Astrocyte of the spinal cord (primary cell): Measurements from ENCODE around the gene KCP.

Source experiments
- DNase-seq: peaks from one replicate; pipeline ENCODE4 v3.0.0; 2011; ENCODE audit warnings: low read depth, low spot score
- H3K4me3 ChIP-seq: 2 replicates; pipeline ENCODE4 v1.5.1; 2011; ENCODE audit warnings: low read depth, mild to moderate bottlenecking, low read length, moderate library complexity
- in situ Hi-C: cut with HindIII; loops from 2 replicates; pipeline ENCODE4 v1.10.0; 2017; ENCODE audit warnings: low sequenced_read_pairs
- TF ChIP-seq, protein P1 (sequence below): IDR thresholded peaks from 2 replicates; pipeline ENCODE4 v1.5.1; 2012; ENCODE audit warnings: low read depth, mild to moderate bottlenecking, low read length, inconsistent platforms

Gene KCP

DNA sequence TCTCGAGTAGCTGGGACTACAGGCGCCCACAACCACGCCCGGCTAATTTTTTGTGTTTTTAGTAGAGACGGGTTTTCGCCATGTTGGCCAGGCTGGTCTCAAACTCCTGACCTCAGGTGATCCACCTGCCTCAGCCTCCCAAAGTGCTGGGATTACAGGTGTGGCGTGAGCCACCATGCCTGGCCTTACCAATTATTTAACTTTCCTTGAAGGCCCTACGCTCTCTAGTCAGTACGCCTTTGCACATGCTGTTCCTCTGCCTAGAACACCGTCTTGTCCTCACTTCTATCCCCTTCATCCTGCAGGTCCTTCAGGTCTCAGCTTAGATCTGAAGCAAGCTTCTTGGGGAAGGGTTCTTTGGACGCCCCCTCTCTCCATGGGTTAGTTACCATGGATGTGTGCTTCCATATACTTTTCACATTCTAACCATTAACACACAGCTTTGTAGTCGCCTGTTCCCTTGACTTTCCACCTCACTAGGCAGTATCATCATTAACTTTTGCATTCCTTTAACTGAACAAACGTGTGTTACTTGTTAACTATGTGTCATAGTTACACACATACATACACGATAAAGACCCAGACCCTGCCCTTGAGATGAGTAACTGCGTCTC, 48.4 kb downstream of the KCP start:
- H3K4me3 ChIP-seq = peak overlapping the region; percentile 72
- in situ Hi-C loops = no loop called here
- no peak for DNase-seq
- TF ChIP-seq, protein P1, sequence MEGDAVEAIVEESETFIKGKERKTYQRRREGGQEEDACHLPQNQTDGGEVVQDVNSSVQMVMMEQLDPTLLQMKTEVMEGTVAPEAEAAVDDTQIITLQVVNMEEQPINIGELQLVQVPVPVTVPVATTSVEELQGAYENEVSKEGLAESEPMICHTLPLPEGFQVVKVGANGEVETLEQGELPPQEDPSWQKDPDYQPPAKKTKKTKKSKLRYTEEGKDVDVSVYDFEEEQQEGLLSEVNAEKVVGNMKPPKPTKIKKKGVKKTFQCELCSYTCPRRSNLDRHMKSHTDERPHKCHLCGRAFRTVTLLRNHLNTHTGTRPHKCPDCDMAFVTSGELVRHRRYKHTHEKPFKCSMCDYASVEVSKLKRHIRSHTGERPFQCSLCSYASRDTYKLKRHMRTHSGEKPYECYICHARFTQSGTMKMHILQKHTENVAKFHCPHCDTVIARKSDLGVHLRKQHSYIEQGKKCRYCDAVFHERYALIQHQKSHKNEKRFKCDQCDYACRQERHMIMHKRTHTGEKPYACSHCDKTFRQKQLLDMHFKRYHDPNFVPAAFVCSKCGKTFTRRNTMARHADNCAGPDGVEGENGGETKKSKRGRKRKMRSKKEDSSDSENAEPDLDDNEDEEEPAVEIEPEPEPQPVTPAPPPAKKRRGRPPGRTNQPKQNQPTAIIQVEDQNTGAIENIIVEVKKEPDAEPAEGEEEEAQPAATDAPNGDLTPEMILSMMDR = no peak

DNA sequence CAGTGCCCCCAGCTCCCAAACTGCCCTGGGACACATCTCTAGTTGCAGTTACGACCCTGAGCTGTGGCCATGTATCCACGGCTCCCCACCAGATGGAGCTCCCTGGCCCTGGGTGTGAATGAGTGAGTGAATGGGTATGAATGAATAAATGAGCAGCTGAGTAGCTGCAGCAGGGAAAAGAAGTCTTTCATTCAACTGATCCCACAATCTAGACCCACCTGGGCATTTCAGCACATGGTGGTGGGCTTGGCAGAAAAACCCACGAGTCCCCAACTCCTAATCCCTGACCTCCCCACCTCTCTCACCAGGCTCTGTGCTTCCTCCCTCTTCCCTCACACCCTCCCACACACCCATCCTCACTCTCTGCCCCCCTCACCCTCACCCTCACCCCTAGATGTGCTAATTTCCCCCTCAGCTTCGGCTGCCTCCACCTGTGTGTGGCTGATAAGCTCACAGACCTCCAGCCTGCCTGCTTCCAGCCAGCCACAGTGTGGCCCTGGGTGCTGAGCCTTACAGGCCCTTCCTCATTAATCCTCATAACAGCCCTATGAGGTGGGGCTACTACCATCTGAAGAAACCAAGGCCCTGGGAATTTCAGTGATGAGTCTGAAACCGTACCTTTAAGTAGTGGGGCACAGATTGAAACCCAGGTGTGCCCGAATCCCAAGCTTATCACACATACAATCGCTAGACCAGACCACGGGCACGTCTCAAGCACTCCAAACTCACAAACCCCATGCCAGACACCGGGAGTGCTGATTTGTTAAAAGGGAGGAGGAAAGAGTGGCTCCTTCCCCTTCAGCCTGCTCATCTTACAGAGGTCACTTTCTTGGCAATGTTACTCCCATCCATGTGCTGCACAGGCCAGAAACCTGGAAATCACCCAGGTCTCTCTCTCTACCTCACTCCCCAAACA, 50.1 kb downstream of the KCP start:
- TF ChIP-seq, protein P1 = peak; percentile 42
- no peak overlapping the region for H3K4me3 ChIP-seq
- in situ Hi-C loops = no loop called here
- peak; percentile 50 for DNase-seq

DNA sequence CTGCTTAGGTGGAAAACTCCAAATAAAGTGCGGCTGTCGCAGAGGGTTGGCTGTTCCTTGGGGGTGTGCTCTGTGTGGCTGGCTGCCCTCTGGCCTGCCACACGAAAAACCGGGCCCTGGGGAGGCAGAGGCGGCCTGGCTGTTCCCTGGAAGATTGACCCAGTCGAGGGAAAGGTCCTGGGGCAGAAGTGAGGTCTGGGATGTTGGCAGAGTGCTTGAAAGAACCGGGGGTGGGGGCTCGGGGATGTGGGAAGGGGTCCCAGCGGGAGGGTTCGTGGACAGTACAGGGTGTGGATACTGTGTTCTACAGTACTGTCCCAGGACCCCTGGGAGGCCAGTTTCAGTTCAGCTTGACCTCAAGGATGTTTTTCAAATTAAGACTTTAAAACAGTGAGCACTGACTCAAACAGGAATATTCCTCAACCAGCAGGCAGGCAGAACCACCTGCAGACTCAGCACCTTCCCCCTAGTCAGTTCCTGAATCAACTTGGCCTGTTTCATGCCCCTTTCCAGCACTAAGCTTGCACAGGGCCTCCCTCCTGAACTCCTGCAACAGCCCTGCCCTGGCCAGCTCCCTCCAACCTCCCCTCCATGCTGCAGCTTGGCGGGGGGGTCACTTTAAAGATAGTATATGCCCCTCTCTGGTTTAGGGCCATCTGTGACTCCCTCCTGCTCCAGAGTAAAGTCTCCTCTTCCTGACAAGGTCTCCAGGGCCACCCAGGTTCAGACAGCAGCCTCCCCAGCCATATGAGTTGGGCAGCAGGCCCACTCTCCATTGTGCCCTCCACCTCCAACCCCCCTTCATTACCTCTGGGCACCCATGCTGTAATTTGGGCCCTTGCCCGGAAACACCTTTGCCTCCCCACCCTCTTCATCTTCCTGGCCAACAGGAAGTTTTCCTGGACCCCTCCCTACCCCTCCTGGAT, 51.0 kb downstream of the KCP start:
- peak; percentile 34 for DNase-seq
- in situ Hi-C loops = no loop called here
- TF ChIP-seq, protein P1 = no peak
- no peak overlapping the region for H3K4me3 ChIP-seq

DNA sequence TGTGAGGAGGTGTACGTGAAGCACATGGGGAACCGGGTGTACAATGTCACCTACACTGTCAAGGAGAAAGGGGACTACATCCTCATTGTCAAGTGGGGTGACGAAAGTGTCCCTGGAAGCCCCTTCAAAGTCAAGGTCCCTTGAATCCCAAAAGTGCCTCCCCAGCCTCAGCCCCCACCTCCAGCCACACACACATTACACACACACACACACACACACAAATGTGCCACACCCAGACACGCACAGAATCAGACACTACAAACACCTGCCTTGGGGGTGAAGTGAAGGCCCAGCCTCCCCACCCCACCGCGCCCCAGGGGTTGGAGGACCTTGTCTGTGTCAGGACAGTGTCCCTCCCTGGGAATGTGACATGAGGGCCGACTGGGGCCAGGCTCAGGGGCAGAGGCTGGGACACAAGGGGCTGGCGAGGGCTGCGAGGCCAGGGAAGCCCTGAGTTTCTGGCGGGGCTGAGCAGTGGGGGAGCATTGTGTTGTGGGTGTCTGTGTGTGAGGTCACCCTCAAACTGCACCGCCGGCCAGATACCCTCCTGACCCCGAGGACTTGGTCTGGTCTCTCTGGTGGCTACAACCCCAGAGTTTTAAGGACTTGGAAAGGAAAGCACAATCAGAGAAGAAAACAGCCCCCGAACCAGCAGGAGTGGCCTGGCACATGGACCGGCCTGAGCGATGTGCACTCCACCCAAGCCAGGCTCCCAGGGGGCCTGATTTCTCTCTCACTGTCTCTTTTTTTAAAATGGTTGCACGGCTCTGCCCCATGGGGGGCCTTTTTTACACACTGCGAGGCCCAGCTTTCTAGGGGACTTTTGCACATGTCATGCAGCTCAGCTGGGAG, 51.9 kb downstream of the KCP start:
- TF ChIP-seq, protein P1 = no peak
- in situ Hi-C loops = no loop called here
- no peak overlapping the region for H3K4me3 ChIP-seq
- DNase-seq = no peak

DNA sequence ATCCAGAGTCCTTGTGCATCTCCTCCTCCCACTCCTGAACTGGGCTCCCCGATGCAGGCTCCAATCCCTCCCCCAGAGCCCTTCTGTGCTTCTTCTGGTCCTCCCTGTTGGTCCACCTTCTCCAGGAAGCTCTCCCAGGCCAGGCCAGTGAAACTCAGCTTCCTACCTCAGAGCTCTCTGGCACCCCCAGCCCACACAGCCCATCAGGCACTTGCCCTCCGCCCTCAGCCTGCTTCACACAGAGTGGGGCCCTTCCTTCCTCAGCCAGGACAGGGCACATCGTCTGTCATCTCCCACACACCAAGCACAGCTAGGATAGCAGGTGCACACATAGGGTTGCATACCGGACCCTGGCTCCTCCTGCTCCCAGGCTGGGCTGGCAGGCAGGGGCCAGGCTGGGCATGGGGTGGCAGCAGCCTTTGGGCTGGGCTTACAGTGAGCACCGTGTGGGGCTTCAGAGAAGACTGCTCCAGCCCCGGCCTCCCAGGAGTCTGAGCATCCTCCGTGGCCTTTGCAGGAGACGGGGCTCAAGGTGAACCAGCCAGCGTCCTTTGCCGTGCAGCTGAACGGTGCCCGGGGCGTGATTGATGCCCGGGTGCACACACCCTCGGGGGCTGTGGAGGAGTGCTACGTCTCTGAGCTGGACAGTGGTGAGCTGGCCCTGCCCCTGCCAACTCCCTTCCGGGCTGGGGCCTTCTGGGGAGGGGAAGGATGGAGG, 54.3 kb downstream of the KCP start:
- TF ChIP-seq, protein P1 = no peak
- DNase-seq = no peak
- no peak overlapping the region for H3K4me3 ChIP-seq
- in situ Hi-C loops = no loop called here
